ENCODE results near the gene SLC35E4. TPM values are rescaled to one million over a fixed set of nuclear protein-coding genes. Genes with fewer than 3 reads are reported as not detected.
"Not testable (repeated sequence)": the region's sequence is repeated elsewhere in the genome, so short reads cannot be mapped to it uniquely, and the experiment has no call there.

Gene SLC35E4
- total RNA-seq, 4 donors from 2014 or later = 14.6 to 22.2 (median 18.6) TPM

GRCh38 chr22:30627471-30627870, 8.1 kb upstream of the SLC35E4 start:
- no peak overlapping the region for H3K4me3 ChIP-seq (ENCODE audit: low read depth, poor library complexity, severe bottlenecking)
- DNase-seq (ENCODE audit: low spot score in 2 of 2) = no peak
- WGBS, 2 donors = 91 to 92% methylated on average over 5 of the region's 5 CpGs
- intact Hi-C loops (cut with DNase I; ENCODE audit: low total_unique reads) = no loop called here
- TF ChIP-seq POLR2A (IDR thresholded peaks at IDR 0.05) = no peak
- no peak for TF ChIP-seq CTCF (IDR thresholded peaks at IDR 0.05)

- no peak for TF ChIP-seq POLR2A (IDR thresholded peaks at IDR 0.05)
- no peak for TF ChIP-seq CTCF (IDR thresholded peaks at IDR 0.05)
- intact Hi-C loops (cut with DNase I; ENCODE audit: low total_unique reads) = no loop called here
- DNase-seq (ENCODE audit: low spot score in 2 of 2) = no peak
- WGBS, 2 donors = 82 to 91% methylated on average over 4 of the region's 4 CpGs
- no peak overlapping the region for H3K4me3 ChIP-seq (ENCODE audit: low read depth, poor library complexity, severe bottlenecking)
Observed at GRCh38 chr22:30628491-30628890, 7.1 kb upstream of the SLC35E4 start.

DNA sequence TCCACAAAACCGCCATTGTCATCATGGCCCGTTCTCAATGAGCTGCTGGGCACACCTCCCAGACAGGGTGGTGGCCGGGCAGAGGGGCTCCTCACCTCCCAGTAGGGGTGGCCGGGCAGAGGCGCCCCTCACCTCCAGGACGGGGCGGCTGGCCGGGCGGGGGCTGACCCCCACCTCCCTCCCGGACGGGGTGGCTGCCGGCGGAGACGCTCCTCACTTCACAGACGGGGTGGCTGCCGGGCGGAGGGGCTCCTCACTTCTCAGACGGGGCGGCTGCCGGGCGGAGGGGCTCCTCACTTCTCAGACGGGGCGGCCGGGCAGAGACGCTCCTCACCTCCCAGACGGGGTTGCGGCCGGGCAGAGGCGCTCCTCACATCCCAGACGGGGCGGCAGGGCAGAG, 4.1 kb upstream of the SLC35E4 start:
- WGBS, 2 donors = 94 to 100% methylated on average over 1 to 26 of the region's 31 CpGs
- not testable (repeated sequence) for DNase-seq (ENCODE audit: low spot score in 2 of 2)

DNA sequence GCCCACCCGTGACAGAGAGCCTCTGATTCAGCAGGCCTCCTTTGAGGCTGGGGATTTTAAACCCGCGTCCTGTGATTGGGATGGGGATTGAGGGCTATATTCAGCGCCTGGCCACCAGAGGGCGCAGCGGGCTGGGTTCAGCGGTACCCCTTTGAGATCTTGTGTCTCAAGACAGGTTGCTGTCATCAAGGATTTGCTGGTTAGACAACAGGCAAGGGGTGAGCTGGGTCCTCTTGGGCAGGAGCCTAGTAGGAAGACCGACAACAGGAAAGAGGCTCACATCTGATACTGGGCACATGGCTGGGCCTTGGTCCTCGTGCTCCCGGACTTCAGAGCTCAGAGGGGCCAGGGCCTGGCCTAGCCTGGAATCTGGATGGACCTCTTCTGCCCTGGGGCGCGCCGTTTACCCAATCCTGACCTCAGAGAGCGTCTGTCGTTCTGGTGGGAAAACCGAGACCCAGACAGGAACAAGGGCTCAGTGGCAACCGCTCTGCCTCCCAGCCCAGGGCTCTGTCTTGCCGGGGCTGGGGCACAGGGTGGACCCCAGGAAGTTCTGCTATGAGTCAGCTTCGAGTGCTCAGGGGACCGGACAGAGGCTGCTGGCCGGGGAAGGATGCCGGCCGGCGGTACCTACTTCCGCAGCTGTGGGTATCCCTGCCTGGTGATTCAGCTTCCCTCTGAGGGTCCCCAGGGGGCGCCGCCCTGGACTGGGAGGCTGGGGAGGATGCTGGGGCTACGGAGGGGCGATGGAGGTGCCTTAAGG, 929 bp upstream of the SLC35E4 start:
- peak in 2 of 3 donors; percentile 54 to 98 for TF ChIP-seq CTCF (IDR thresholded peaks at IDR 0.05)
- no peak for TF ChIP-seq POLR2A (IDR thresholded peaks at IDR 0.05)
- intact Hi-C loops (cut with DNase I; ENCODE audit: low total_unique reads) = loop anchor here (2.0 to 10.0 kb wide), 3 partner anchors 120 to 510 kb away; partner anchors contain the start of gene PLA2G3
- WGBS, 2 donors = 0 to 4% methylated on average over 10 to 22 of the region's 29 CpGs

More for the DNA sequence above, 4.1 kb upstream of the SLC35E4 start:
- not testable (repeated sequence) for H3K4me3 ChIP-seq (ENCODE audit: low read depth, poor library complexity, severe bottlenecking)
- intact Hi-C loops (cut with DNase I; ENCODE audit: low total_unique reads) = loop anchor here (10.0 kb wide), 2 partner anchors 293 to 513 kb away; partner anchors contain the start of gene PLA2G3

DNA sequence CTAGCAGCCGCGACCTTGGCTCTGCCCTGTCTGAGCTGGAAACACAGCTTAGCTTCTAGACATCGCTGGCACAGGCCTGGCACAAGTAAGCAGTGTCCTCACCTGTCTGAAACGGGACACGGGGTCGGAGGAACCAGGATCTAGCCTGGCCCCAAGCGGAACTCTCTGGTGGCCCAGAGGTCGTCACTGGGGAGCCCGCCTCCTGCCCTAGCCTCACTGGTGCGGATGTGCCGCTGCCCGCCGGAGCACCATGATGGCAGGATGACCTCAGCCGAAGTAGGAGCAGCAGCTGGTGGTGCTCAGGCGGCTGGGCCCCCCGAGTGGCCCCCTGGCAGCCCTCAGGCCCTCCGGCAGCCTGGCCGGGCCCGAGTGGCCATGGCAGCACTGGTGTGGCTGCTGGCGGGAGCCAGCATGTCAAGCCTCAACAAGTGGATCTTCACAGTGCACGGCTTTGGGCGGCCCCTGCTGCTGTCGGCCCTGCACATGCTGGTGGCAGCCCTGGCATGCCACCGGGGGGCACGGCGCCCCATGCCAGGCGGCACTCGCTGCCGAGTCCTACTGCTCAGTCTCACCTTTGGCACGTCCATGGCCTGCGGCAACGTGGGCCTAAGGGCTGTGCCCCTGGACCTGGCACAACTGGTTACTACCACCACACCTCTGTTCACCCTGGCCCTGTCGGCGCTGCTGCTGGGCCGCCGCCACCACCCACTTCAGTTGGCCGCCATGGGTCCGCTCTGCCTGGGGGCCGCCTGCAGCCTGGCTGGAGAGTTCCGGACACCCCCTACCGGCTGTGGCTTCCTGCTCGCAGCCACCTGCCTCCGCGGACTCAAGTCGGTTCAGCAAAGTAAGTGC, 871 bp downstream of the SLC35E4 start:
- DNase-seq (ENCODE audit: low spot score in 2 of 2) = peak; percentile 18 to 87
- intact Hi-C loops (cut with DNase I; ENCODE audit: low total_unique reads) = loop anchor here (10.0 kb wide), 2 partner anchors 288 to 508 kb away; partner anchors contain the start of gene PLA2G3
- no peak for TF ChIP-seq CTCF (IDR thresholded peaks at IDR 0.05)
- no peak for TF ChIP-seq POLR2A (IDR thresholded peaks at IDR 0.05)
- H3K4me3 ChIP-seq (ENCODE audit: low read depth, poor library complexity, severe bottlenecking) = peak overlapping the region; percentile 45
- 9 to 21% methylated on average over 24 to 32 of the region's 45 CpGs for WGBS, 2 donors

More for the DNA sequence above, 929 bp upstream of the SLC35E4 start:
- DNase-seq (ENCODE audit: low spot score in 2 of 2) = peak; percentile 86 to 98
- no peak overlapping the region for H3K4me3 ChIP-seq (ENCODE audit: low read depth, poor library complexity, severe bottlenecking)

GRCh38 chr22:30637701-30638114, 2.1 kb downstream of the SLC35E4 start:
- 35 to 46% methylated on average over 1 of the region's 1 CpG for WGBS, 2 donors
- H3K4me3 ChIP-seq (ENCODE audit: low read depth, poor library complexity, severe bottlenecking) = no peak overlapping the region
- DNase-seq (ENCODE audit: low spot score in 2 of 2) = no peak
- intact Hi-C loops (cut with DNase I; ENCODE audit: low total_unique reads) = loop anchor here (10.0 kb wide), 2 partner anchors 287 to 507 kb away; partner anchors contain the start of gene PLA2G3
- TF ChIP-seq CTCF (IDR thresholded peaks at IDR 0.05) = no peak
- TF ChIP-seq POLR2A (IDR thresholded peaks at IDR 0.05) = no peak
